DMS114 treated with DMSO at 0.1 percent for 48 hours (cell line): ENCODE results near the gene TMSB4X.

Experiments used
- DNase-seq: peaks from one replicate; lab custom pipeline; 2025; ENCODE audit not compliant: unreplicated experiment; lab: John Stamatoyannopoulos, UW

The TMSB4X gene

GRCh38 chrX:13022926-13023325 is 48.0 kb downstream of the TMSB4X start:
- no peak for DNase-seq

DNA sequence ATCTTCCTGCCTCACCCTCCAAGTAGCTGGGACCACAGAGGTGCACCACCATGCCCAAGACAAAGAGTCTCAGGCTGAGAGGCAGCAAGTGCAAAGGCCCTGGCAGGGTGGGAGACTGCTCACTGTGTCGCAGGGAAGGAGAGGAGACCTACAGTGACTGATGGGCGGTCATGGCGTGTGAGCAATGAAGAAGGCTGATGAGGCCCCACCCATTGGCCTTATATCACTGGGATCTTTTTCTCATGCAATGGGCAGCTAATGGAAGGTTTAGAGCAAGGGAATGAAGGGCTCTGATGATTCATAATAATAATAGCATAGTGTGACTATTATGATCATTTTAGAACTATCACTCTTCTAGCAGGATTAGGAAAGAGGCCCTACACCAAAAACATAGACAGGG is 48.7 kb downstream of the TMSB4X start:
- DNase-seq = no peak

DNA sequence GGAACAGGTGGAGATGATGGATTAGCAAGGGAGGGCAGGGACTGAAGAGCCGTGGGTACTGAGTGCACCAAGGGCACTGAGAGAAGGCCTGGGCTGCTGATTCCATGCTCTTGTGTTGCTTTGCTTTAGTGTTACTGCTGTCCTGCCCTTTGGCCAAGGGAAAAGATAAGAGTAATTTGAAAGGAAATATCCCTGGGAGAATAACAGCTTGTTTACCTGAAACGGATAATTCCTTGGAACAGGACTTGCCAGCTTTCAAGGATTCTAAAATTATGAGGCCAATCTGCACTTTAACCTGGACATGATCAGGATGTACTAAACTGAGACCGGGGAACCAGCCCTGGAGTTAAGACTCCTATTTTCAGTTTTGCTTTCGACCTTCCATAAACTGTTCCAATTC is 49.1 kb downstream of the TMSB4X start:
- DNase-seq = no peak

GRCh38 chrX:13024986-13025385 is 50.1 kb downstream of the TMSB4X start:
- no peak for DNase-seq
